Stimulated activated CD8-positive, alpha-beta memory T cell treated with anti-CD3 and anti-CD28 coated beads, Interleukin-15, amount 100 ng/mL, for 24 hours (primary cell): Measurements from ENCODE around the gene ABCC3.

ENCODE experiments used
- DNase-seq: peaks from one replicate; pipeline ENCODE4 v3.0.0-alpha.2; 2020; ENCODE audit warnings: low read depth

ABCC3 gene, protein sequence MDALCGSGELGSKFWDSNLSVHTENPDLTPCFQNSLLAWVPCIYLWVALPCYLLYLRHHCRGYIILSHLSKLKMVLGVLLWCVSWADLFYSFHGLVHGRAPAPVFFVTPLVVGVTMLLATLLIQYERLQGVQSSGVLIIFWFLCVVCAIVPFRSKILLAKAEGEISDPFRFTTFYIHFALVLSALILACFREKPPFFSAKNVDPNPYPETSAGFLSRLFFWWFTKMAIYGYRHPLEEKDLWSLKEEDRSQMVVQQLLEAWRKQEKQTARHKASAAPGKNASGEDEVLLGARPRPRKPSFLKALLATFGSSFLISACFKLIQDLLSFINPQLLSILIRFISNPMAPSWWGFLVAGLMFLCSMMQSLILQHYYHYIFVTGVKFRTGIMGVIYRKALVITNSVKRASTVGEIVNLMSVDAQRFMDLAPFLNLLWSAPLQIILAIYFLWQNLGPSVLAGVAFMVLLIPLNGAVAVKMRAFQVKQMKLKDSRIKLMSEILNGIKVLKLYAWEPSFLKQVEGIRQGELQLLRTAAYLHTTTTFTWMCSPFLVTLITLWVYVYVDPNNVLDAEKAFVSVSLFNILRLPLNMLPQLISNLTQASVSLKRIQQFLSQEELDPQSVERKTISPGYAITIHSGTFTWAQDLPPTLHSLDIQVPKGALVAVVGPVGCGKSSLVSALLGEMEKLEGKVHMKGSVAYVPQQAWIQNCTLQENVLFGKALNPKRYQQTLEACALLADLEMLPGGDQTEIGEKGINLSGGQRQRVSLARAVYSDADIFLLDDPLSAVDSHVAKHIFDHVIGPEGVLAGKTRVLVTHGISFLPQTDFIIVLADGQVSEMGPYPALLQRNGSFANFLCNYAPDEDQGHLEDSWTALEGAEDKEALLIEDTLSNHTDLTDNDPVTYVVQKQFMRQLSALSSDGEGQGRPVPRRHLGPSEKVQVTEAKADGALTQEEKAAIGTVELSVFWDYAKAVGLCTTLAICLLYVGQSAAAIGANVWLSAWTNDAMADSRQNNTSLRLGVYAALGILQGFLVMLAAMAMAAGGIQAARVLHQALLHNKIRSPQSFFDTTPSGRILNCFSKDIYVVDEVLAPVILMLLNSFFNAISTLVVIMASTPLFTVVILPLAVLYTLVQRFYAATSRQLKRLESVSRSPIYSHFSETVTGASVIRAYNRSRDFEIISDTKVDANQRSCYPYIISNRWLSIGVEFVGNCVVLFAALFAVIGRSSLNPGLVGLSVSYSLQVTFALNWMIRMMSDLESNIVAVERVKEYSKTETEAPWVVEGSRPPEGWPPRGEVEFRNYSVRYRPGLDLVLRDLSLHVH (N-terminal part only)

GRCh38 chr17:50634224-50634914, at the start of gene ABCC3:
ABCC3 (plus strand) TSS chr17:50634881; CDS start chr17:50634937, 56 bp downstream.
- DNase-seq: no peak

DNA sequence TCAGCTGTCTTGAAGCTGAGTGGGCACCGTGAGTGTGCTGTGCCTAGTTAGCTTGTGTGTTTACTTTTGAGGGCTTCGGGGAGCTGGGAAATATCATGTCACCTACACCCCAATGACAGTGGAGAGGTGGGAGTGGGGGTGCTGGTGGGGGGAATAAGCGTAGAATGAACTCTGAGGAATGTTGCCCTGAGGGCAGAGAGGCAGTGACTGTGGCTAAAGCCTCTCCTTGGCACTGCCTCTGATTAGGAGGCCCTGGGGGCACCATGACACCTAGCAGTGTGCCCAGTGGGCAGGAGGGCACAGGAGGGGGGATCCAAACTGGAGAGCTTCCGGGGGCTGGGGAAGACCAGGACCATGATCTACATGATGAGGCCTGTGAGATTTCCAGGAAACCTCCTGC, 49.3 kb upstream of the ABCC3 start:
- no peak for DNase-seq

DNA sequence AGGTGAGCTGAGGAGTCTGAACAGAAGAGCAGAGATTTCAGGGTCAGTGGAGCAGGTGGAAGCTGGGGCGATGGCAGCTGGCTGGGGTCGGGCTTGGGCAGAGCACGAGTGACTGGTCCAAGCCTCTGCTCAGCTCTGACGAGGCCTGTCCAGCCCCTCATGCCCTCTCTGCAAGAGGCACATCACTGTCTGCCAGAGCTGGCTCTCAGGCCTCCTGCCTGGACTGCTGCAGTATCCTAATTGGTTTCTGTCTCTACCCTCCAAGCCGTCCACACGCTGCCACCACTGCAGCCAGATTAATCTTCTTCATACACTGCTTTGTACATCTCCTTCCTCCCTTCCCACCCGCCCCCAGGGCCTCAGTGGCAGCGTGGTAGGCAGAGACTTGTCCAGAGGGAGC, 48.8 kb upstream of the ABCC3 start:
- DNase-seq: no peak

GRCh38 chr17:50586421-50587247, 48.0 kb upstream of the ABCC3 start:
- DNase-seq: no peak

- no peak for DNase-seq
Observed at GRCh38 chr17:50587571-50587970, 47.1 kb upstream of the ABCC3 start.

DNA sequence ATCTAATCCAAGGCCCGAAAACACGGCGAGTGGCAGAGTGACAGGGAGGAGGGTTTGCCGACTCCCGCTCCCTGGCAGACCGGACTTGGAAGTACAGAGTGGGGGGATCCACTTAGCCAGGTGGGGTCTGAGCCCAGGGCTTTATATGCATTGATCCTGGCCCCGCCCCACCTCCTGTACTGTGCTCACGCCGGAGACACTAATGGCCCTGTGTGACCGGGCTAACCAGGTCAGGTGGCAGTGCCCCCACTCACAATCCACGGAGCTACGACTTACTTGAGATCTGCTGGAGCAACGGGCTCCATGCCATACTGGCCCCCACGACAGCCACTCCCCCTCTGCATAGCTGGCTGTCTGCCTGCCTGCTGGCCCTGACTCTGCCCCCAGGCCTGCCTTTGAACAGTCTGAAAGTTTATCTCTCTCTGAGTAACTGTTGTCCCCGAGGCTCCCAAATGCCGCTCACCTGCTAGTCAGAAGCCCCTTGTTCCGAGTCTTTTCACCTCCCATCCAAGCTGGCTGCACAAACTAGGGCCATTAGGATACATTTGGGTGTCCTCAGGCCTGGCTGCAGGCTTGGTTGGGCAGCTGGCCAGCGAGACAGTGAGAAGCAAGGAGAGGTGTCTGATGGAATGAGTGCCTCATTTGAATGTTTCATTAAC, 46.2 kb upstream of the ABCC3 start:
- DNase-seq: no peak

DNA sequence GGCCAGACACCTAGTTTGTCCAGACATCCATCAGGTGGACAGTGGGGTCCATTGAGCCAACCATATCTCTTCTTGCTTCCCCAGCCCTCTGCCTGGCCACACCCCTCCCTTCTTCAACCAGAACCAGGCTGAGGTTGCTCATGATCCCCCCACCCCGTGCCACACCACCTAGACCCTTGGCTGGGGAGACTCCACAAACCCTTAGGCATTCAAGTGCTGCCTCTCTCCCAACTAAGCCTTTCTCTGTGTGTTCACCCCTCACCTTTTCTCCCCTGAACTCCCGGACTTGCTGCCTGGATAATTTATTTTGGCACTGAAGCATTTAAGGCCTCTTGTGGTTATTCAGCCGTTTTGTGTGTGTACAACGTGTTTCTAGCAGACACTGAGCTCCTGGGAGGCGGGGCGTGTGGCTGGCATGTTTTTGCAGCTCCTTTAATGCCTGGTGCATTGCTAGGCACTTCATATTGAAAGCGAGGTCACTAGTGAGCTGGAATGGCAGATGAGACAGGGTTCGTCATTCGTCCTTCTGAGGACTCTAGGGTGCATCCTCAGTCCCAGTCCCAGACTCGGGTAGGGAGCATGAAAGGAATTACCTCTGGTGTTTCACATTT, 45.5 kb upstream of the ABCC3 start:
- DNase-seq: no peak

- DNase-seq: no peak
Observed at GRCh38 chr17:50590946-50591737, 43.5 kb upstream of the ABCC3 start.

DNA sequence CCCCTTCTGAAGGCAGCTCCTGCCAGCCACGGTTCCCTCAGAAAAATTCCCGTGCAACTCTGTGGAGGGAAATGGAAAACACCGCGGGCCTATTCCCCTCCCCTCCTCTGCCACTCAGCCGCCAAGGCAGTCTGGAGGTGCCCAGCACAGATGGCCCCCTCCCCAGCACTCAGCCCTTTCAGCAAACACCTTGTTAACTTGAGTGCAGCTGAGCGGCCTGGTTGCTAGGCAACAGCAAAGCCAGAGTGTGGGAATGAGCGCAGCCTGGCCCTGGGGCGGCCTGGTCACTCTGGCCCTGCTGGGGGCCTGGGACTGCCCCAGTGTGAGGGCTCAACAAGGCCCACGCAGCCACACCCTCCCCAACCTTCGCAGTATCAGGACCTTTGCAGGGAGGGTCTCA, 41.4 kb upstream of the ABCC3 start:
- DNase-seq: no peak

GRCh38 chr17:50594128-50594823, 40.4 kb upstream of the ABCC3 start:
- no peak for DNase-seq

- no peak for DNase-seq
Observed at GRCh38 chr17:50594892-50595291, 39.8 kb upstream of the ABCC3 start.

- no peak for DNase-seq
Observed at GRCh38 chr17:50596191-50597037, 38.3 kb upstream of the ABCC3 start.

- no peak for DNase-seq
Observed at GRCh38 chr17:50598487-50598886, 36.2 kb upstream of the ABCC3 start.

- DNase-seq: no peak
Observed at GRCh38 chr17:50599606-50600005, 35.1 kb upstream of the ABCC3 start.

DNA sequence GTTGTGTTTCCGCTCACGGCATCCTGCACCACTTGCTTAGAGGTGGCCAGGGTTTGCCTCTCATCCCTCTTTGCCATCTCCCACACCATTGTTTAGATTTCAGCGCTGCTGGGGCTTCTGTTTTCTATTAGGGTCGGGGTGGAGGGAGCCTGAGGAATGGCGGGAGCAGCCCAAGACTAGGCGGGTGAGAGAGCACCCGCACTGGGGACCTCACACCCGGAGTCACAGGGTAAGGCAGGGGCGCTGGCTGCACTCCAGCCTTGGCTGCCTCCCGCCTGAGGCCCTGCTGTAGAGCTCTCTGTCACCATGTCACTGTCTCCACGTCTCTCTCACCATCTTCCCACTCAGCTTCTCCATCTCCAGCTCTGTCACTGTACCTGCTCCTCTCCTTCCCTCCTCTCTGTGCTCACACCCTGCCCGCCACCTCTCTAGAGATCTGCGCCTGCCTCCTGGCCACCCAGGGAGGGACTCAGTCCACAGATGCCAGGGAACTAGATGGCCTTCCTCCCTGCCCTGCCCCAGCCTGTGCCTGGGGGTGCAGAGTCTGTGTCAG, 32.8 kb upstream of the ABCC3 start:
- DNase-seq: no peak

- DNase-seq: no peak
Observed at GRCh38 chr17:50602836-50603235, 31.8 kb upstream of the ABCC3 start.

DNA sequence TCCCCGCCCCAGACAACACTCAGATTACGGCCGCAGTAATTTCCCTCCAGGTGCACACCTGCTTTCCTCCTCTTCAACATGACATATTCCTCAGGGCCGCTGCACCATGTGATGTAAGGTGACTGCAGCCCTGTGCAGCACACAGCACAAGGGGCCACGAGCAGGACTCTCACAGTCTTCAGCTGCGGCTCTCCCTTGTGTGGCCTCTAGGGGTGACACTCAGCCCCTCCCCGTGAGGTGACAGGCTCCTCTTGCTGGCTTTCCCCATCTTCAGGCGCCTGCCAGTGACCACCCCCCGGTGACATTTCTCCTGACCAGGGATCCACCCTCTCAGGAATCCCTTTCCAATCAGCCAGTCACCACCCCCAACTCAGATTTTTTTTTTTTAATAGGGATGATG, 31.3 kb upstream of the ABCC3 start:
- no peak for DNase-seq
